Measurements from ENCODE around the gene PDE5A.

PDE5A gene

GRCh38 chr4:119592830-119593229, 35.8 kb downstream of the PDE5A start:
- Histone ChIP-seq H3K9ac (no peak overlapping the region), H3K27me3 (no peaks in the 10 kb centered on the region), H3K4me1 (peaks cover 4% of the 10 kb centered on the region), H3K4me3 (no peak overlapping the region), H3K9me3 (no peaks in the 10 kb centered on the region), H3K27ac (no peak overlapping the region), H3K4me2 (no peak overlapping the region), H3K36me3 (peaks cover 4% of the 10 kb centered on the region; the same call in 1 of the 2 replicates), H4K20me1 (no peaks in the 10 kb centered on the region)
- TF ChIP-seq Cebpa-rat (IDR thresholded peaks at IDR 0.05) = no peak

GRCh38 chr4:119589165-119589564, 39.4 kb downstream of the PDE5A start:
- Histone ChIP-seq H3K9me3 (no peaks in the 10 kb centered on the region), H3K9ac (no peak overlapping the region), H3K4me2 (no peak overlapping the region), H3K4me1 (peaks cover 5% of the 10 kb centered on the region), H3K27ac (no peak overlapping the region), H3K36me3 (no peaks in the 10 kb centered on the region), H3K4me3 (no peak overlapping the region), H3K27me3 (no peaks in the 10 kb centered on the region), H4K20me1 (no peaks in the 10 kb centered on the region)
- TF ChIP-seq Cebpa-rat (IDR thresholded peaks at IDR 0.05) = no peak

GRCh38 chr4:119587796-119588195, 40.8 kb downstream of the PDE5A start:
- no peaks in the 10 kb centered on the region for H3K9me3 ChIP-seq
- H3K4me1 ChIP-seq = peaks cover 5% of the 10 kb centered on the region
- no peak for TF ChIP-seq Cebpa-rat (IDR thresholded peaks at IDR 0.05)
- no peak overlapping the region for H3K4me3 ChIP-seq
- no peaks in the 10 kb centered on the region for H4K20me1 ChIP-seq
- no peak overlapping the region for H3K9ac ChIP-seq
- H3K27me3 ChIP-seq = no peaks in the 10 kb centered on the region
- no peak overlapping the region for H3K4me2 ChIP-seq
- H3K27ac ChIP-seq = no peak overlapping the region
- no peaks in the 10 kb centered on the region for H3K36me3 ChIP-seq

- H3K4me3 ChIP-seq = no peak overlapping the region
- H3K9ac ChIP-seq = no peak overlapping the region
- peaks cover 5% of the 10 kb centered on the region for H3K4me1 ChIP-seq
- H3K9me3 ChIP-seq = no peaks in the 10 kb centered on the region
- no peaks in the 10 kb centered on the region for H3K27me3 ChIP-seq
- no peaks in the 10 kb centered on the region for H4K20me1 ChIP-seq
- no peak for TF ChIP-seq Cebpa-rat (IDR thresholded peaks at IDR 0.05)
- H3K27ac ChIP-seq = no peak overlapping the region
- no peak overlapping the region for H3K4me2 ChIP-seq
- H3K36me3 ChIP-seq = no peaks in the 10 kb centered on the region
Observed at GRCh38 chr4:119585771-119586170, 42.8 kb downstream of the PDE5A start.

GRCh38 chr4:119581190-119581873, 47.3 kb downstream of the PDE5A start:
- no peak overlapping the region for H3K27ac ChIP-seq

GRCh38 chr4:119580293-119580692, 48.3 kb downstream of the PDE5A start:
- no peak overlapping the region for H3K4me2 ChIP-seq
- no peaks in the 10 kb centered on the region for H3K4me1 ChIP-seq
- no peak overlapping the region for H3K4me3 ChIP-seq
- H3K27me3 ChIP-seq = no peaks in the 10 kb centered on the region
- TF ChIP-seq Cebpa-rat (IDR thresholded peaks at IDR 0.05) = no peak
- H3K36me3 ChIP-seq = no peaks in the 10 kb centered on the region
- H3K9ac ChIP-seq = no peak overlapping the region
- no peak overlapping the region for H3K27ac ChIP-seq
- H4K20me1 ChIP-seq = no peaks in the 10 kb centered on the region
- H3K9me3 ChIP-seq = no peaks in the 10 kb centered on the region

More at GRCh38 chr4:119581190-119581873, 47.3 kb downstream of the PDE5A start:
- no peaks in the 10 kb centered on the region for H3K36me3 ChIP-seq
- no peak for TF ChIP-seq Cebpa-rat (IDR thresholded peaks at IDR 0.05)
- no peak overlapping the region for H3K4me3 ChIP-seq
- no peaks in the 10 kb centered on the region for H3K4me1 ChIP-seq
- H3K9ac ChIP-seq = no peak overlapping the region
- H3K27me3 ChIP-seq = no peaks in the 10 kb centered on the region
- no peak overlapping the region for H3K4me2 ChIP-seq
- no peaks in the 10 kb centered on the region for H3K9me3 ChIP-seq
- no peaks in the 10 kb centered on the region for H4K20me1 ChIP-seq

- Histone ChIP-seq H4K20me1 (no peaks in the 10 kb centered on the region), H3K4me3 (no peak overlapping the region)
- TF ChIP-seq Cebpa-rat (IDR thresholded peaks at IDR 0.05) = no peak
Observed at GRCh38 chr4:119579823-119580222, 48.8 kb downstream of the PDE5A start.

GRCh38 chr4:119570401-119570800, 58.2 kb downstream of the PDE5A start:
- Histone ChIP-seq H3K36me3 (no peaks in the 10 kb centered on the region), H3K4me1 (no peaks in the 10 kb centered on the region), H3K4me3 (no peak overlapping the region), H3K9ac (no peak overlapping the region), H3K9me3 (no peaks in the 10 kb centered on the region), H3K4me2 (no peak overlapping the region), H3K27me3 (no peaks in the 10 kb centered on the region), H4K20me1 (no peaks in the 10 kb centered on the region), H3K27ac (no peak overlapping the region)
- TF ChIP-seq Cebpa-rat (IDR thresholded peaks at IDR 0.05) = no peak

More at GRCh38 chr4:119579823-119580222, 48.8 kb downstream of the PDE5A start:
- Histone ChIP-seq H3K27me3 (no peaks in the 10 kb centered on the region), H3K27ac (no peak overlapping the region), H3K4me1 (no peaks in the 10 kb centered on the region), H3K36me3 (no peaks in the 10 kb centered on the region), H3K9ac (no peak overlapping the region), H3K9me3 (no peaks in the 10 kb centered on the region), H3K4me2 (no peak overlapping the region)

- no peaks in the 10 kb centered on the region for H3K27me3 ChIP-seq
- H3K9me3 ChIP-seq = peaks cover 34% of the 10 kb centered on the region
- no peak overlapping the region for H3K9ac ChIP-seq
- no peak overlapping the region for H3K4me2 ChIP-seq
- no peaks in the 10 kb centered on the region for H4K20me1 ChIP-seq
- peaks cover 27% of the 10 kb centered on the region for H3K36me3 ChIP-seq
- TF ChIP-seq Cebpa-rat (IDR thresholded peaks at IDR 0.05) = no peak
- H3K4me1 ChIP-seq = no peaks in the 10 kb centered on the region
- no peak overlapping the region for H3K27ac ChIP-seq
- H3K4me3 ChIP-seq = no peak overlapping the region
Observed at GRCh38 chr4:119564106-119564505, 64.5 kb downstream of the PDE5A start.

- Histone ChIP-seq H3K4me3 (no peak overlapping the region), H3K9me3 (peaks cover 22% of the 10 kb centered on the region), H4K20me1 (no peaks in the 10 kb centered on the region)
Observed at GRCh38 chr4:119559044-119559647, 69.5 kb downstream of the PDE5A start.

More at GRCh38 chr4:119559044-119559647, 69.5 kb downstream of the PDE5A start:
- H3K4me1 ChIP-seq = no peaks in the 10 kb centered on the region
- no peak overlapping the region for H3K9ac ChIP-seq
- no peaks in the 10 kb centered on the region for H3K27me3 ChIP-seq
- no peak for TF ChIP-seq Cebpa-rat (IDR thresholded peaks at IDR 0.05)
- H3K4me2 ChIP-seq = no peak overlapping the region
- H3K36me3 ChIP-seq = peaks cover 19% of the 10 kb centered on the region
- H3K27ac ChIP-seq = no peak overlapping the region

Data from BLaER1 (cell line).